Activated CD4-positive, alpha-beta memory T cell treated with anti-CD3 and anti-CD28 coated beads, Interleukin-2, amount 10 ng/mL, durations not matched to agents 7 days and 5 days (primary cell): ENCODE data around the gene PADI1. TPM values are rescaled to one million over a fixed set of nuclear protein-coding genes. Genes with fewer than 3 reads are reported as not detected.

Source experiments
- CTCF ChIA-PET: fragments of 350-600 bp; sonication (Branson Sonifier 250); formaldehyde crosslinking; loops from one replicate; lab custom pipeline; 2021; ENCODE audit warnings: antibody characterized with exemption, inconsistent platforms; lab: Charles Lee
- POLR2A ChIA-PET: fragments of 350-600 bp; sonication (Branson Sonifier 250); formaldehyde crosslinking; loops from one replicate; lab custom pipeline; 2021; ENCODE audit warnings: antibody characterized with exemption; lab: Charles Lee
- DNase-seq: peaks from one replicate; pipeline ENCODE4 v3.0.0-alpha.2; 2020
- H3K27ac Mint-ChIP-seq: one replicate; pipeline ENCODE4 v1.8.0; 2021; ENCODE audit warnings: mild to moderate bottlenecking, mixed read lengths
- H3K27me3 Mint-ChIP-seq: one replicate; pipeline ENCODE4 v1.8.0; 2021; ENCODE audit warnings: mixed read lengths
- H3K36me3 Mint-ChIP-seq: one replicate; pipeline ENCODE4 v1.8.0; 2021; ENCODE audit warnings: low read depth, mixed read lengths
- H3K4me1 Mint-ChIP-seq: one replicate; pipeline ENCODE4 v1.8.0; 2021; ENCODE audit warnings: mixed read lengths
- H3K4me3 Mint-ChIP-seq: one replicate; pipeline ENCODE4 v1.8.0; 2021; ENCODE audit warnings: mild to moderate bottlenecking, mixed read lengths
- H3K9me3 Mint-ChIP-seq: one replicate; pipeline ENCODE4 v1.8.0; 2021; ENCODE audit warnings: mixed read lengths
- total RNA-seq, 2 experiments: library from RNA; stranded (reverse); gene quantifications; one replicate each; pipeline ENCODE4 v1.2.3, GENCODE V29; 2021

The PADI1 gene
- total RNA-seq, 2 experiments from 2014 or later, result not detected

- POLR2A ChIA-PET, result no interaction called here
- H3K9me3 Mint-ChIP-seq, result peaks cover 5% of the 10 kb centered on the region
- H3K27ac Mint-ChIP-seq, result no peak overlapping the region
- no peaks in the 10 kb centered on the region for H3K36me3 Mint-ChIP-seq
- DNase-seq, result no peak
- no peaks in the 10 kb centered on the region for H3K27me3 Mint-ChIP-seq
- H3K4me1 Mint-ChIP-seq, result no peaks in the 10 kb centered on the region
- H3K4me3 Mint-ChIP-seq, result no peak overlapping the region
- CTCF ChIA-PET, result no interaction called here
Observed at GRCh38 chr1:17188217-17188616, 16.7 kb upstream of the PADI1 start.

- H3K36me3 Mint-ChIP-seq, result no peaks in the 10 kb centered on the region
- ChIA-PET POLR2A (no interaction called here), CTCF (no interaction called here)
- no peak overlapping the region for H3K4me3 Mint-ChIP-seq
- no peak for DNase-seq
- H3K27ac Mint-ChIP-seq, result no peak overlapping the region
- no peaks in the 10 kb centered on the region for H3K4me1 Mint-ChIP-seq
- peaks cover 5% of the 10 kb centered on the region for H3K9me3 Mint-ChIP-seq
- no peaks in the 10 kb centered on the region for H3K27me3 Mint-ChIP-seq
Observed at GRCh38 chr1:17188889-17189631, 15.9 kb upstream of the PADI1 start.

GRCh38 chr1:17189632-17189990 is 15.3 kb upstream of the PADI1 start:
- CTCF ChIA-PET, result no interaction called here
- H3K4me3 Mint-ChIP-seq, result no peak overlapping the region
- no peaks in the 10 kb centered on the region for H3K4me1 Mint-ChIP-seq

GRCh38 chr1:17190010-17190995 is 14.6 kb upstream of the PADI1 start:
- Mint-ChIP-seq H3K36me3 (no peaks in the 10 kb centered on the region), H3K27me3 (peaks cover 2% of the 10 kb centered on the region), H3K27ac (no peak overlapping the region), H3K9me3 (peaks cover 5% of the 10 kb centered on the region), H3K4me1 (no peaks in the 10 kb centered on the region), H3K4me3 (no peak overlapping the region)
- ChIA-PET CTCF (no interaction called here), POLR2A (no interaction called here)
- no peak for DNase-seq

More at GRCh38 chr1:17189632-17189990, 15.3 kb upstream of the PADI1 start:
- POLR2A ChIA-PET, result no interaction called here
- Mint-ChIP-seq H3K27ac (no peak overlapping the region), H3K9me3 (peaks cover 5% of the 10 kb centered on the region), H3K27me3 (peaks cover 2% of the 10 kb centered on the region), H3K36me3 (no peaks in the 10 kb centered on the region)
- DNase-seq, result no peak

- Mint-ChIP-seq H3K4me3 (no peak overlapping the region), H3K4me1 (no peaks in the 10 kb centered on the region), H3K27me3 (peaks cover 2% of the 10 kb centered on the region), H3K9me3 (peaks cover 5% of the 10 kb centered on the region), H3K27ac (no peak overlapping the region), H3K36me3 (no peaks in the 10 kb centered on the region)
- CTCF ChIA-PET, result no interaction called here
- DNase-seq, result no peak
- POLR2A ChIA-PET, result no interaction called here
Observed at GRCh38 chr1:17191990-17192242, 13.0 kb upstream of the PADI1 start.

- H3K9me3 Mint-ChIP-seq, result peaks cover 5% of the 10 kb centered on the region
- no peaks in the 10 kb centered on the region for H3K36me3 Mint-ChIP-seq
- no peak overlapping the region for H3K4me3 Mint-ChIP-seq
- peaks cover 2% of the 10 kb centered on the region for H3K27me3 Mint-ChIP-seq
- DNase-seq, result no peak
- POLR2A ChIA-PET, result no interaction called here
- CTCF ChIA-PET, result no interaction called here
- H3K4me1 Mint-ChIP-seq, result no peaks in the 10 kb centered on the region
- no peak overlapping the region for H3K27ac Mint-ChIP-seq
Observed at GRCh38 chr1:17192394-17193221, 12.3 kb upstream of the PADI1 start.

- peaks cover 2% of the 10 kb centered on the region for H3K27me3 Mint-ChIP-seq
- H3K9me3 Mint-ChIP-seq, result peaks cover under 1% of the 10 kb centered on the region
- ChIA-PET CTCF (no interaction called here), POLR2A (no interaction called here)
- no peak overlapping the region for H3K4me3 Mint-ChIP-seq
- H3K4me1 Mint-ChIP-seq, result no peaks in the 10 kb centered on the region
- H3K27ac Mint-ChIP-seq, result no peak overlapping the region
- DNase-seq, result no peak
- no peaks in the 10 kb centered on the region for H3K36me3 Mint-ChIP-seq
Observed at GRCh38 chr1:17193222-17194132, 11.5 kb upstream of the PADI1 start.

GRCh38 chr1:17194133-17194475 is 10.8 kb upstream of the PADI1 start:
- H3K4me3 Mint-ChIP-seq, result no peak overlapping the region
- H3K4me1 Mint-ChIP-seq, result no peaks in the 10 kb centered on the region
- H3K36me3 Mint-ChIP-seq, result no peaks in the 10 kb centered on the region
- H3K27me3 Mint-ChIP-seq, result peaks cover 2% of the 10 kb centered on the region
- ChIA-PET POLR2A (no interaction called here), CTCF (no interaction called here)
- no peaks in the 10 kb centered on the region for H3K9me3 Mint-ChIP-seq
- DNase-seq, result no peak
- H3K27ac Mint-ChIP-seq, result no peak overlapping the region

- no peak for DNase-seq
- H3K36me3 Mint-ChIP-seq, result no peaks in the 10 kb centered on the region
- ChIA-PET POLR2A (no interaction called here), CTCF (no interaction called here)
- no peak overlapping the region for H3K27ac Mint-ChIP-seq
- H3K27me3 Mint-ChIP-seq, result peaks cover 4% of the 10 kb centered on the region
- peaks cover 3% of the 10 kb centered on the region for H3K4me1 Mint-ChIP-seq
- H3K9me3 Mint-ChIP-seq, result no peaks in the 10 kb centered on the region
- H3K4me3 Mint-ChIP-seq, result no peak overlapping the region
Observed at GRCh38 chr1:17194615-17195528, 10.1 kb upstream of the PADI1 start.

- Mint-ChIP-seq H3K27ac (no peak overlapping the region), H3K4me3 (no peak overlapping the region), H3K4me1 (peaks cover 3% of the 10 kb centered on the region), H3K36me3 (no peaks in the 10 kb centered on the region), H3K9me3 (no peaks in the 10 kb centered on the region), H3K27me3 (peaks cover 4% of the 10 kb centered on the region)
- ChIA-PET CTCF (no interaction called here), POLR2A (no interaction called here)
- no peak for DNase-seq
Observed at GRCh38 chr1:17195731-17196130, 9.2 kb upstream of the PADI1 start.

- no peak for DNase-seq
- no peak overlapping the region for H3K4me3 Mint-ChIP-seq
- ChIA-PET POLR2A (no interaction called here), CTCF (no interaction called here)
- H3K27ac Mint-ChIP-seq, result no peak overlapping the region
- H3K4me1 Mint-ChIP-seq, result peaks cover 12% of the 10 kb centered on the region
- H3K36me3 Mint-ChIP-seq, result no peaks in the 10 kb centered on the region
- peaks cover 4% of the 10 kb centered on the region for H3K27me3 Mint-ChIP-seq
- H3K9me3 Mint-ChIP-seq, result no peaks in the 10 kb centered on the region
Observed at GRCh38 chr1:17196496-17197185, 8.3 kb upstream of the PADI1 start.
